GM18907 (cell line): ENCODE measurements around the gene SARS2.
"Not testable (repeated sequence)": the region's sequence is repeated elsewhere in the genome, so short reads cannot be mapped to it uniquely, and the experiment has no call there.

ENCODE experiments used
- ATAC-seq: cut with Tn5 transposase; IDR thresholded peaks from one replicate; pipeline ENCODE4 v1.9.1; 2021; ENCODE audit warnings: mild to moderate bottlenecking, moderate library complexity; ENCODE audit not compliant: unreplicated experiment

SARS2 gene

GRCh38 chr19:38893341-38893771 is 37.2 kb downstream of the SARS2 start:
- no peak for ATAC-seq

- ATAC-seq = no peak
These were observed 37.7 kb downstream of the SARS2 start for GRCh38 chr19:38892841-38893240.

GRCh38 chr19:38891771-38892170 is 38.8 kb downstream of the SARS2 start:
- ATAC-seq = no peak

- no peak for ATAC-seq
These were observed 39.9 kb downstream of the SARS2 start for GRCh38 chr19:38890686-38891085.

GRCh38 chr19:38889803-38890202 is 40.8 kb downstream of the SARS2 start:
- no peak for ATAC-seq

- no peak for ATAC-seq
These were observed 41.7 kb downstream of the SARS2 start for GRCh38 chr19:38888876-38889275.

- ATAC-seq = not testable (repeated sequence)
These were observed 45.9 kb downstream of the SARS2 start for GRCh38 chr19:38884691-38885090.

GRCh38 chr19:38883286-38883685 is 47.3 kb downstream of the SARS2 start:
- ATAC-seq = no peak

GRCh38 chr19:38880882-38881609 is 49.5 kb downstream of the SARS2 start:
- no peak for ATAC-seq

GRCh38 chr19:38880076-38880881 is 50.3 kb downstream of the SARS2 start:
- ATAC-seq = no peak

- ATAC-seq = no peak
These were observed 51.2 kb downstream of the SARS2 start for GRCh38 chr19:38879400-38879751.

GRCh38 chr19:38878575-38879399 is 51.8 kb downstream of the SARS2 start:
- no peak for ATAC-seq

- ATAC-seq = peak; percentile 58
These were observed 52.6 kb downstream of the SARS2 start, which contains the start of gene RINL for GRCh38 chr19:38877781-38878574. RINL (minus strand) TSS chr19:38878275; CDS start chr19:38876742, 1,533 bp downstream.

- ATAC-seq = no peak
These were observed 54.7 kb downstream of the SARS2 start for GRCh38 chr19:38875656-38876395.

- not testable (repeated sequence) for ATAC-seq
These were observed 57.2 kb downstream of the SARS2 start for GRCh38 chr19:38873400-38873799.

GRCh38 chr19:38870612-38871011 is 60.0 kb downstream of the SARS2 start:
- no peak for ATAC-seq

- ATAC-seq = peak; percentile 54
These were observed 60.5 kb downstream of the SARS2 start for GRCh38 chr19:38869836-38870607.

GRCh38 chr19:38869160-38869835 is 61.3 kb downstream of the SARS2 start:
- no peak for ATAC-seq
